K562 (cell line): ENCODE data around the gene CALML4. TPM values are rescaled to one million over a fixed set of nuclear protein-coding genes. Genes with fewer than 3 reads are reported as not detected.

Source experiments
- ATAC-seq: fragments of 200-7000 bp; cut with Tn5 transposase; 3 replicates; pipeline ENCODE4 v1.9.1; 2020; ENCODE audit warnings: moderate library complexity
- BruUV-seq: library from RNA; stranded (reverse); fragments of 400-500 nt; replicated peaks from 2 replicates; lab custom pipeline; 2021; lab: Mats Ljungman, UMichigan
- CTCF ChIA-PET: fragments of 300-600 bp; formaldehyde crosslinking; extraction: SDS; loops from one replicate; lab custom pipeline; 2021; ENCODE audit warnings: low intra/inter-chr PET ratio; lab: Yijun Ruan, JAX
- POLR2A ChIA-PET: fragments of 300-600, 350-650 bp; sonication (Branson Sonifier 250); formaldehyde crosslinking; extraction: SDS; loops from one replicate; lab custom pipeline; 2021; ENCODE audit warnings: antibody characterized with exemption, inconsistent platforms; lab: Yijun Ruan, JAX
- DNase-seq, 4 experiments: peaks; one replicate each; pipeline versions ENCODE4 v3.0.0 to v3.0.0-alpha.2; 2011 to 2018; ENCODE audit warnings: low spot score in 3 of 4, mixed read lengths in 3 of 4; ENCODE audit errors: extremely low read depth in 1 of 4
- FAIRE-seq: peaks from 2 replicates; lab custom pipeline; 2011; peaks lifted over from hg19 to GRCh38; lab: Jason Lieb, UNC
- H2AFZ ChIP-seq: 2 replicates; pipeline ENCODE4 v1.6.0; 2011; ENCODE audit warnings: low read depth, low read length, control low read depth, inconsistent platforms
- H3K27ac ChIP-seq: fragments of 200-600 bp; 3 replicates; pipeline ENCODE4 v1.8.0; 2011; ENCODE audit warnings: low read depth, mild to moderate bottlenecking, control low read depth, inconsistent platforms, low read length, moderate library complexity, mixed read lengths; ENCODE audit errors: extremely low read depth
- H3K27me3 ChIP-seq, 2 experiments: fragments of 300-600 bp in 1 of 2; 2 replicates in 1 of 2; 3 replicates in 1 of 2; pipeline versions ENCODE4 v1.6.0 to v1.8.0; 2011; ENCODE audit warnings: inconsistent platforms in 2 of 2, low read length in 2 of 2, mild to moderate bottlenecking in 1 of 2, mixed read lengths in 1 of 2, moderate library complexity in 1 of 2; ENCODE audit not compliant: control insufficient read depth in 2 of 2, insufficient read depth in 2 of 2
- H3K36me3 ChIP-seq: fragments of 300-600 bp; 3 replicates; pipeline ENCODE4 v1.8.0; 2011; ENCODE audit warnings: mild to moderate bottlenecking, low read length, inconsistent platforms; ENCODE audit not compliant: control insufficient read depth, insufficient read depth
- H3K4me1 ChIP-seq, 2 experiments: fragments of 200-600 bp in 1 of 2; replicated peaks in 1 of 2; 2 replicates in 1 of 2; 3 replicates in 1 of 2; pipeline versions ENCODE4 v1.5.1 to v1.8.0; 2011; ENCODE audit warnings: inconsistent platforms in 2 of 2, low read length in 2 of 2, mild to moderate bottlenecking in 1 of 2, mixed read lengths in 1 of 2, moderate library complexity in 1 of 2; ENCODE audit not compliant: control insufficient read depth in 2 of 2, insufficient read depth in 2 of 2
- H3K4me2 ChIP-seq: 2 replicates; pipeline ENCODE4 v1.6.1; 2011; ENCODE audit warnings: low read length, control low read depth, inconsistent platforms, mixed read lengths; ENCODE audit not compliant: insufficient read depth
- H3K4me3 ChIP-seq: fragments of 200-600 bp; sonication (generic), shearing (Covaris generic); 2 replicates; pipeline ENCODE4 v1.5.1; 2016; ENCODE audit warnings: control low read depth, inconsistent platforms
- H3K79me2 ChIP-seq: fragments of 200-600 bp; 3 replicates; pipeline ENCODE4 v1.8.0; 2011; ENCODE audit warnings: low read length, inconsistent platforms; ENCODE audit not compliant: control insufficient read depth, insufficient read depth
- H3K9ac ChIP-seq, 2 experiments: 2 replicates each; pipeline versions ENCODE4 v1.6.0 to v1.6.1; 2011; ENCODE audit warnings: low read depth in 2 of 2, low read length in 2 of 2, control low read depth in 1 of 2, inconsistent platforms in 1 of 2, mild to moderate bottlenecking in 1 of 2, mixed read lengths in 1 of 2; ENCODE audit not compliant: insufficient read depth in 1 of 2
- H3K9me1 ChIP-seq: one replicate; pipeline ENCODE4 v1.6.0; 2011; ENCODE audit warnings: inconsistent platforms, mild to moderate bottlenecking, low read length, moderate library complexity; ENCODE audit not compliant: control insufficient read depth, insufficient read depth
- H3K9me3 ChIP-seq: replicated peaks from 2 replicates; pipeline ENCODE4 v1.5.1; 2011; ENCODE audit warnings: low read depth, low read length, inconsistent platforms; ENCODE audit not compliant: control insufficient read depth, insufficient read depth
- H4K20me1 ChIP-seq: replicated peaks from 2 replicates; pipeline ENCODE4 v1.6.1; 2011; ENCODE audit warnings: low read length, inconsistent platforms, mixed read lengths; ENCODE audit not compliant: control insufficient read depth, insufficient read depth
- ARHGAP35 ChIP-seq: fragments of 450-650 bp; IDR thresholded peaks from 2 replicates; pipeline ENCODE4 v1.6.1; 2018; ENCODE audit not compliant: partially characterized antibody
- CHAMP1 ChIP-seq: fragments of 450-650 bp; IDR thresholded peaks from 2 replicates; pipeline ENCODE4 v1.6.1; 2016; ENCODE audit warnings: mild to moderate bottlenecking
- GABPB1 ChIP-seq: sonication (generic); formaldehyde crosslinking; IDR thresholded peaks from 2 replicates; pipeline ENCODE4 v1.8.0; 2022; ENCODE audit warnings: mild to moderate bottlenecking, missing genetic modification reagents
- KLF13 ChIP-seq: fragments of 450-650 bp; IDR thresholded peaks from 2 replicates; pipeline ENCODE4 v1.6.1; 2016; ENCODE audit warnings: missing genetic modification characterization, low read depth, mild to moderate bottlenecking, missing compliant biosample characterization, moderate library complexity, borderline replicate concordance
- MAZ ChIP-seq, 2 experiments: fragments of 450-650 bp in 1 of 2; sonication (generic) in 1 of 2; formaldehyde crosslinking; IDR thresholded peaks in 1 of 2; conservative IDR thresholded peaks in 1 of 2; 2 replicates each; pipeline versions ENCODE4 v1.4.0 to v1.5.0; 2020; ENCODE audit warnings: mild to moderate bottlenecking in 1 of 2, missing genetic modification reagents in 1 of 2
- STAT6 ChIP-seq: sonication (generic); formaldehyde crosslinking; IDR thresholded peaks from 2 replicates; pipeline ENCODE4 v1.8.1; 2023; ENCODE audit warnings: mild to moderate bottlenecking, missing genetic modification reagents
- ZNF175 ChIP-seq: fragments of 200-800 bp; sonication (Bioruptor generic); IDR thresholded peaks from 2 replicates; pipeline ENCODE4 v1.6.1; 2016; ENCODE audit warnings: low read depth, mild to moderate bottlenecking, missing genetic modification characterization, missing compliant biosample characterization
- ZNF445 ChIP-seq: fragments of 250-450 bp; sonication (Bioruptor Pico); IDR thresholded peaks from 2 replicates; pipeline ENCODE4 v1.4.0; 2020; ENCODE audit warnings: low read depth, mild to moderate bottlenecking, moderate library complexity
- ZNF511 ChIP-seq: sonication (generic); formaldehyde crosslinking; IDR thresholded peaks from 2 replicates; pipeline ENCODE4 v1.8.0; 2022; ENCODE audit warnings: mild to moderate bottlenecking, missing genetic modification reagents
- ZNF551 ChIP-seq: fragments of 250-450 bp; sonication (Bioruptor Pico); IDR thresholded peaks from 2 replicates; pipeline ENCODE4 v1.5.0; 2021; ENCODE audit warnings: mild to moderate bottlenecking, moderate library complexity
- ZNF583 ChIP-seq: fragments of 250-450 bp; sonication (Bioruptor Pico); IDR thresholded peaks from 2 replicates; pipeline ENCODE4 v1.4.0; 2020
- ZNF589 ChIP-seq: fragments of 200-800 bp; sonication (Bioruptor generic); IDR thresholded peaks from 2 replicates; pipeline ENCODE4 v1.6.1; 2016; ENCODE audit warnings: low read depth, missing genetic modification characterization, missing compliant biosample characterization
- WGBS: fragments of 100-300 bp; shearing (Covaris generic); methylation state at CpG from one replicate; pipeline ENCODE4 v1.1.6; 2016; ENCODE audit warnings: low coverage, mixed read lengths; ENCODE audit not compliant: insufficient coverage; ENCODE audit errors: missing lambda C conversion rate; 5-methylcytosine and 5-hydroxymethylcytosine counted together
- in situ Hi-C: fragments of 300-500 bp; cut with MboI; formaldehyde crosslinking; loops from 4 replicates; pipeline ENCODE4 v1.15.0; 2018; ENCODE audit warnings: inconsistent platforms, mixed read lengths
- intact Hi-C: fragments of 100-400 bp; cut with micrococcal nuclease; formaldehyde crosslinking; loops from 2 replicates; pipeline ENCODE4 v1.14.2; 2022
- polyA plus RNA-seq, 8 experiments: library from polyadenylated mRNA; depleted of rRNA in 4 of 8; stranded (reverse) in 5 of 8; unstranded in 3 of 8; fragments of >200 nt; fragmentation: Nextera tagmentation in 2 of 8; fragmentation: Illumina TruSeq in 1 of 8; extraction: Ambion mirVana in 2 of 8; extraction: Trizol in 1 of 8; gene quantifications; 2 replicates each; pipeline versions ENCODE4 v1.2.1 to v1.2.3, GENCODE V29; 2011 to 2014; ENCODE audit warnings: inconsistent platforms in 1 of 8, missing spikeins in 1 of 8
- total RNA-seq, 7 experiments: library from RNA; depleted of rRNA in 6 of 7; stranded (reverse); fragments of >200 nt in 6 of 7; fragmentation: Illumina TruSeq in 2 of 7; extraction: Trizol in 2 of 7; gene quantifications; 2 replicates each; pipeline versions ENCODE4 v1.2.1 to v1.2.3, GENCODE V29; 2011 to 2021; ENCODE audit warnings: low replicate concordance in 1 of 7
- TF ChIP-seq, protein P1 (sequence below): sonication (generic); formaldehyde crosslinking; IDR thresholded peaks from 2 replicates; pipeline ENCODE4 v1.9.0; 2022; ENCODE audit warnings: mild to moderate bottlenecking, missing genetic modification reagents
- TF ChIP-seq, protein P2 (sequence below): fragments of 250-450 bp; sonication (Bioruptor Pico); IDR thresholded peaks from 2 replicates; pipeline ENCODE4 v1.9.0; 2021; ENCODE audit warnings: mild to moderate bottlenecking

The CALML4 gene
- total and polyA plus RNA-seq, 9 of the 15 experiments (the other 6 are each of a cell fraction or from before 2014, with no cell fraction given) = 2.8 to 30.6 (median 15.5) TPM

DNA sequence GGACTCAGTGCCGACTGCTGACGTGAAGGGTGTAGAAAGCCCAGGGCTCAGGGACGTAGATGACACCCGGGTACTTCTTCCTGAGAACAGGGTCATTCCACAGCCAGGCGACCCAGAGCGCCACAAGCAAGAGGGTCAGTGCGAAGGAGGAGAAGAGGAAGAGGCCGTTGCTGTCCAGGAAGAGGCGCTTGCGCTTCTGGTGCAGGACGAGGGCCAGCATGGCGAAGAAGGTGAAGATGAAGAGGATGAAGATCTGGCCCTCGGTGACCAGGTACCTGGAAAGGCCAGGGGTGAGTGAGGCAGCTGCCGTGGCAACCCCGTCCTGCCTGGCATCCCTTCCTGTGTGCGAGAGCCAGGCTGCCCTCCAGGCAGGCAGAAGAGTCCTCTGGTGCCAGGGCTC lies 3.0 kb upstream of the CALML4 start:
- no peaks in the 10 kb centered on the region for H3K27me3 ChIP-seq
- no peak overlapping the region for H3K4me3 ChIP-seq
- peaks cover 14 to 49% of the 10 kb centered on the region in 2 experiments for H3K4me1 ChIP-seq
- H3K9ac ChIP-seq = no peak overlapping the region
- in situ Hi-C loops = no loop called here
- DNase-seq (no peak), ATAC-seq (no peak), FAIRE-seq (no peak)
- intact Hi-C loops = no loop called here
- H3K4me2 ChIP-seq = no peak overlapping the region
- H2AFZ ChIP-seq = no peak overlapping the region
- peaks cover 34% of the 10 kb centered on the region for H3K79me2 ChIP-seq
- no peak overlapping the region for H3K27ac ChIP-seq
- peaks cover 17% of the 10 kb centered on the region; the same call in 1 of the 2 replicates for H4K20me1 ChIP-seq
- H3K9me1 ChIP-seq = peaks cover 3% of the 10 kb centered on the region
- POLR2A ChIA-PET = interaction anchor here (0.7 kb wide), 1 partner anchor 15 kb away, joined by 3 read pairs; no protein-coding TSS in a partner anchor
- H3K36me3 ChIP-seq = peaks cover 74% of the 10 kb centered on the region; the same call in 2 of the 3 replicates
- WGBS = 97% methylated on average over 15 of the region's 16 CpGs
- no peaks in the 10 kb centered on the region for H3K9me3 ChIP-seq
- BruUV-seq = no TSS peak
- CTCF ChIA-PET = no interaction called here
- no peak for TF ChIP-seq ZNF589
- no peak for TF ChIP-seq STAT6
- TF ChIP-seq ZNF511 (CRISPR knock-in tag) = no peak
- TF ChIP-seq ZNF175 (CRISPR knock-in tag) = no peak
- TF ChIP-seq, protein P1, sequence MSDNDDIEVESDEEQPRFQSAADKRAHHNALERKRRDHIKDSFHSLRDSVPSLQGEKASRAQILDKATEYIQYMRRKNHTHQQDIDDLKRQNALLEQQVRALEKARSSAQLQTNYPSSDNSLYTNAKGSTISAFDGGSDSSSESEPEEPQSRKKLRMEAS (CRISPR knock-in tag) = no peak
- no peak for TF ChIP-seq MAZ (CRISPR knock-in tag; conservative IDR thresholded peaks at IDR 0.05 in 1 of 2, IDR thresholded peaks at IDR 0.05 in 1 of 2)
- TF ChIP-seq ZNF445 (CRISPR knock-in tag) = no peak
- no peak for TF ChIP-seq GABPB1 (CRISPR knock-in tag)
- TF ChIP-seq ZNF583 (CRISPR knock-in tag) = no peak
- no peak for TF ChIP-seq ZNF551
- no peak for TF ChIP-seq CHAMP1
- TF ChIP-seq ARHGAP35 = no peak
- TF ChIP-seq, protein P2, sequence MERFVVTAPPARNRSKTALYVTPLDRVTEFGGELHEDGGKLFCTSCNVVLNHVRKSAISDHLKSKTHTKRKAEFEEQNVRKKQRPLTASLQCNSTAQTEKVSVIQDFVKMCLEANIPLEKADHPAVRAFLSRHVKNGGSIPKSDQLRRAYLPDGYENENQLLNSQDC (CRISPR knock-in tag) = no peak
- TF ChIP-seq KLF13 (tag) = no peak
